MCF 10A (cell line): ENCODE data around the gene OR7C1. TPM values are rescaled to one million over a fixed set of nuclear protein-coding genes. Genes with fewer than 3 reads are reported as not detected.
"Not testable (repeated sequence)": the region's sequence is repeated elsewhere in the genome, so short reads cannot be mapped to it uniquely, and the experiment has no call there.

Experiments
- BruUV-seq: library from RNA; stranded (reverse); fragments of 400-500 nt; replicated peaks from 2 replicates; lab custom pipeline; 2021; lab: Mats Ljungman, UMichigan
- CTCF ChIA-PET: fragments of 300-600 bp; sonication (Branson Sonifier 250); formaldehyde crosslinking; extraction: SDS; loops from one replicate; lab custom pipeline; 2021; ENCODE audit warnings: antibody characterized with exemption, inconsistent platforms; lab: Yijun Ruan, JAX
- POLR2A ChIA-PET: fragments of 300-600, 350-650 bp; sonication (Branson Sonifier 250); formaldehyde crosslinking; extraction: SDS; loops from one replicate; lab custom pipeline; 2020; ENCODE audit warnings: antibody characterized with exemption, inconsistent platforms; lab: Yijun Ruan, JAX
- DNase-seq: peaks from one replicate; pipeline ENCODE4 v3.0.0-alpha.2; 2018; ENCODE audit not compliant: unreplicated experiment
- H3K27ac Mint-ChIP-seq: one replicate; pipeline ENCODE4 v1.8.0; 2022; ENCODE audit warnings: mild to moderate bottlenecking, low read depth, mixed read lengths; ENCODE audit not compliant: unreplicated experiment
- H3K27me3 Mint-ChIP-seq: one replicate; pipeline ENCODE4 v1.8.0; 2022; ENCODE audit warnings: mixed read lengths; ENCODE audit not compliant: insufficient read depth, unreplicated experiment
- H3K36me3 Mint-ChIP-seq: one replicate; pipeline ENCODE4 v1.8.0; 2022; ENCODE audit warnings: mild to moderate bottlenecking, moderate library complexity, mixed read lengths; ENCODE audit not compliant: insufficient read depth, unreplicated experiment
- H3K4me1 Mint-ChIP-seq: one replicate; pipeline ENCODE4 v1.8.0; 2022; ENCODE audit warnings: mixed read lengths; ENCODE audit not compliant: insufficient read depth, unreplicated experiment
- H3K4me3 Mint-ChIP-seq: one replicate; pipeline ENCODE4 v1.8.0; 2022; ENCODE audit warnings: mild to moderate bottlenecking, moderate library complexity, mixed read lengths; ENCODE audit not compliant: unreplicated experiment
- H3K9me3 Mint-ChIP-seq: one replicate; pipeline ENCODE4 v1.8.0; 2022; ENCODE audit warnings: mixed read lengths; ENCODE audit not compliant: unreplicated experiment
- CTCF ChIP-seq: fragments of 200-600 bp; IDR thresholded peaks from one replicate; pipeline ENCODE4 v1.8.0; 2022; ENCODE audit warnings: antibody characterized with exemption, mild to moderate bottlenecking; ENCODE audit not compliant: unreplicated experiment
- intact Hi-C: fragments of 100-400 bp; cut with micrococcal nuclease; formaldehyde crosslinking; loops from 2 replicates; pipeline ENCODE4 v1.14.1; 2022
- total RNA-seq: library from RNA; stranded (reverse); gene quantifications from 2 replicates; pipeline ENCODE4 v1.2.3, GENCODE V29; 2022

Gene OR7C1
- total RNA-seq, 1 experiment from 2014 or later, result not detected

GRCh38 chr19:14768001-14768400 lies 67.0 kb downstream of the OR7C1 start:
- POLR2A ChIA-PET, result no interaction called here
- intact Hi-C loops, result no loop called here
- BruUV-seq, result no TSS peak
- Mint-ChIP-seq H3K4me3 (no peak overlapping the region), H3K36me3 (peaks cover 51% of the 10 kb centered on the region), H3K4me1 (no peaks in the 10 kb centered on the region), H3K9me3 (peaks cover 6% of the 10 kb centered on the region), H3K27me3 (no peaks in the 10 kb centered on the region), H3K27ac (no peak overlapping the region)
- DNase-seq, result no peak
- TF ChIP-seq CTCF, result no peak
- CTCF ChIA-PET, result interaction anchor here (0.6 kb wide), 1 partner anchor 18 kb away, joined by 3 read pairs; no protein-coding TSS in a partner anchor

- ChIA-PET CTCF (interaction anchor here (0.5 kb wide), 1 partner anchor 1293 kb away, joined by 4 read pairs; no protein-coding TSS in a partner anchor), POLR2A (no interaction called here)
- TF ChIP-seq CTCF, result no peak
- Mint-ChIP-seq H3K27ac (no peak overlapping the region), H3K36me3 (peaks cover 47% of the 10 kb centered on the region), H3K27me3 (no peaks in the 10 kb centered on the region), H3K4me1 (no peaks in the 10 kb centered on the region), H3K9me3 (peaks cover 6% of the 10 kb centered on the region), H3K4me3 (no peak overlapping the region)
- no TSS peak for BruUV-seq
- no peak for DNase-seq
- intact Hi-C loops, result no loop called here
Observed at GRCh38 chr19:14767466-14767971, 67.5 kb downstream of the OR7C1 start.

GRCh38 chr19:14765841-14766240 lies 69.1 kb downstream of the OR7C1 start:
- BruUV-seq, H3K27me3 Mint-ChIP-seq, intact Hi-C loops, POLR2A ChIA-PET, H3K27ac Mint-ChIP-seq, DNase-seq, H3K4me3 Mint-ChIP-seq, H3K4me1 Mint-ChIP-seq, H3K9me3 Mint-ChIP-seq: not testable (repeated sequence)
- peaks cover 52% of the 10 kb centered on the region for H3K36me3 Mint-ChIP-seq
- CTCF ChIA-PET, result interaction anchor here (0.5 kb wide), 1 partner anchor 124 kb away, joined by 3 read pairs; no protein-coding TSS in a partner anchor

- BruUV-seq, H3K27me3 Mint-ChIP-seq, H3K9me3 Mint-ChIP-seq, DNase-seq, POLR2A ChIA-PET, H3K27ac Mint-ChIP-seq, H3K4me1 Mint-ChIP-seq, intact Hi-C loops, H3K4me3 Mint-ChIP-seq: not testable (repeated sequence)
- CTCF ChIA-PET, result interaction anchor here (0.5 kb wide), 2 partner anchors 124 to 191 kb away, joined by 3 read pairs; no protein-coding TSS in a partner anchor
- H3K36me3 Mint-ChIP-seq, result peaks cover 54% of the 10 kb centered on the region
Observed at GRCh38 chr19:14765403-14765802, 69.6 kb downstream of the OR7C1 start.

GRCh38 chr19:14764401-14764800 lies 70.6 kb downstream of the OR7C1 start:
- no peak for DNase-seq
- no peaks in the 10 kb centered on the region for H3K4me1 Mint-ChIP-seq
- no TSS peak for BruUV-seq
- peaks cover 51% of the 10 kb centered on the region for H3K36me3 Mint-ChIP-seq
- intact Hi-C loops, result no loop called here
- ChIA-PET CTCF (interaction anchor here (0.6 kb wide), 1 partner anchor 26 kb away, joined by 3 read pairs; no protein-coding TSS in a partner anchor), POLR2A (interaction anchor here (0.7 kb wide), 1 partner anchor 614 kb away, joined by 4 read pairs; no protein-coding TSS in a partner anchor)
- H3K27me3 Mint-ChIP-seq, result no peaks in the 10 kb centered on the region
- peaks cover 6% of the 10 kb centered on the region for H3K9me3 Mint-ChIP-seq
- TF ChIP-seq CTCF, result no peak
- no peak overlapping the region for H3K27ac Mint-ChIP-seq
- H3K4me3 Mint-ChIP-seq, result no peak overlapping the region
